ENCODE data around the gene ZNF33B. TPM values are rescaled to one million over a fixed set of nuclear protein-coding genes. Genes with fewer than 3 reads are reported as not detected.

The ZNF33B gene
- total RNA-seq, 1 experiment from 2014 or later, result 21.1 TPM

DNA sequence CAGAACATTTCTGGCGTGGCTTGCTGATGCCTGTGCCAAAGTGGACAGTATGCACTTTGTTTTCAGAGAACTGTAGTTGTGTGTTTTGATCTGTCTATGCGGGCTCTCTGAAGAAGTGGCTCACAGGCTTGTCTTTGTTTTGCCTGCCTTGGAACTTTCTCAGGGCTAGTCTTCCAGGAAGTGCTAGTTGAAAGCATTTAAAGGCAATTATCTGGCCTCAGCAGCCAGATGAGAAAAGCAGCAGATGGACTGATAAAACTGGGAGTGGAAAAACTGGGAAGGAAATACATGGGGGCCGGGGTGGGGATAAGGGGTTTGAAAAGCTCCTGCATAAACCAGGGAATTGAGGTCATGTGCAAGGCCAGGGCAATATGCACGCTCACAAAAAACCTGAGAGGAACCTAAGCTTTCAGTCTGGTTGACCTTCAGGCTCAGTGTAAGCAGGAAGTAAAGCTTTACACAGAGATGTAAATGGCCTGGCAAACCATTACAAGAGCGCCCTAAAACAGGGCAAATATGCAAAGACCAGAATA lies 94.5 kb downstream of the ZNF33B start:
- Histone ChIP-seq H3K9me2 (ENCODE audit: insufficient read depth) (no peaks in the 10 kb centered on the region), H3K4me3 (replicated peaks in 1 of 2; ENCODE audit: low read depth in 1 of 2, low read length in 2 of 2) (no peak overlapping the region), H3K9ac (ENCODE audit: low read length) (no peak overlapping the region), H4K20me1 (ENCODE audit: insufficient read depth) (no peaks in the 10 kb centered on the region), H2AFZ (ENCODE audit: low read depth, low read length, poor library complexity, severe bottlenecking) (no peak overlapping the region), H3K36me3 (ENCODE audit: control insufficient read depth in 1 of 2, insufficient read depth in 2 of 2, low read length in 2 of 2) (no peaks in the 10 kb centered on the region; a peak in 1 of 4 replicates), H3K4me2 (ENCODE audit: low read length) (no peak overlapping the region), H3K27me3 (ENCODE audit: insufficient read depth, low read length) (no peaks in the 10 kb centered on the region), H3K79me2 (ENCODE audit: insufficient read depth, low read length) (peaks cover 6% of the 10 kb centered on the region), H3K9me3 (ENCODE audit: control insufficient read depth in 1 of 2, insufficient read depth in 1 of 2, low read depth in 1 of 2, low read length in 2 of 2) (peaks cover 0 to 11% of the 10 kb centered on the region in 2 experiments; a peak in 1 of 4 replicates), H3K4me1 (ENCODE audit: control insufficient read depth in 1 of 2, insufficient read depth in 2 of 2, low read length in 2 of 2) (no peaks in the 10 kb centered on the region), H3K27ac (ENCODE audit: low read depth, low read length) (no peak overlapping the region)
- RAD21 ChIA-PET (ENCODE audit: low non-redundant PET in 1 of 2, low total read pairs in 2 of 2, uncharacterized antibody in 2 of 2, unreplicated experiment in 2 of 2), result no interaction called here
- POLR2A ChIA-PET, result no interaction called here
- intact Hi-C loops (cut with micrococcal nuclease), result loop anchor here (10.0 kb wide), 1 partner anchor 191 kb away; no protein-coding TSS in a partner anchor
- no peak for ATAC-seq
- no peak for DNase-seq (ENCODE audit: low read depth, low spot score)
- TF ChIP-seq CBX3 (IDR thresholded peaks at IDR 0.05; ENCODE audit: low read depth), result no peak
- TF ChIP-seq, protein P1, sequence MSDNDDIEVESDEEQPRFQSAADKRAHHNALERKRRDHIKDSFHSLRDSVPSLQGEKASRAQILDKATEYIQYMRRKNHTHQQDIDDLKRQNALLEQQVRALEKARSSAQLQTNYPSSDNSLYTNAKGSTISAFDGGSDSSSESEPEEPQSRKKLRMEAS (IDR thresholded peaks at IDR 0.05), result no peak
- TF ChIP-seq, protein P2, sequence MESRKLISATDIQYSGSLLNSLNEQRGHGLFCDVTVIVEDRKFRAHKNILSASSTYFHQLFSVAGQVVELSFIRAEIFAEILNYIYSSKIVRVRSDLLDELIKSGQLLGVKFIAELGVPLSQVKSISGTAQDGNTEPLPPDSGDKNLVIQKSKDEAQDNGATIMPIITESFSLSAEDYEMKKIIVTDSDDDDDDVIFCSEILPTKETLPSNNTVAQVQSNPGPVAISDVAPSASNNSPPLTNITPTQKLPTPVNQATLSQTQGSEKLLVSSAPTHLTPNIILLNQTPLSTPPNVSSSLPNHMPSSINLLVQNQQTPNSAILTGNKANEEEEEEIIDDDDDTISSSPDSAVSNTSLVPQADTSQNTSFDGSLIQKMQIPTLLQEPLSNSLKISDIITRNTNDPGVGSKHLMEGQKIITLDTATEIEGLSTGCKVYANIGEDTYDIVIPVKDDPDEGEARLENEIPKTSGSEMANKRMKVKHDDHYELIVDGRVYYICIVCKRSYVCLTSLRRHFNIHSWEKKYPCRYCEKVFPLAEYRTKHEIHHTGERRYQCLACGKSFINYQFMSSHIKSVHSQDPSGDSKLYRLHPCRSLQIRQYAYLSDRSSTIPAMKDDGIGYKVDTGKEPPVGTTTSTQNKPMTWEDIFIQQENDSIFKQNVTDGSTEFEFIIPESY (IDR thresholded peaks at IDR 0.05; ENCODE audit: extremely low read depth, insufficient replicate concordance, low read length), result no peak
- TF ChIP-seq RAD21 (IDR thresholded peaks at IDR 0.05; ENCODE audit: low read depth), result no peak
- TF ChIP-seq ELF1 (IDR thresholded peaks at IDR 0.05; ENCODE audit: borderline replicate concordance, low read depth), result no peak
- TF ChIP-seq SIN3A (IDR thresholded peaks at IDR 0.05; ENCODE audit: low read depth), result no peak
- no peak for TF ChIP-seq ZFX (IDR thresholded peaks at IDR 0.05)
- TF ChIP-seq TCF7L2 (IDR thresholded peaks at IDR 0.05; ENCODE audit: borderline replicate concordance, extremely low read depth, insufficient read depth, insufficient read length), result no peak
- no peak for TF ChIP-seq EZH2phosphoT487 (IDR thresholded peaks at IDR 0.05; ENCODE audit: borderline replicate concordance)
- no TSS peak for BruUV-seq (replicated peaks)
- CTCF ChIA-PET, result no interaction called here

Other genes with a start within 250 kb of the ZNF33B start
- 40.0 TPM for gene BMS1, start 144.2 kb upstream of the ZNF33B start, total RNA-seq (2021; ENCODE audit: unreplicated experiment)

Measured in HCT116 (cell line).